ENCODE data around the gene PRR33. TPM values are rescaled to one million over a fixed set of nuclear protein-coding genes. Genes with fewer than 3 reads are reported as not detected.

Gene PRR33
- total RNA-seq, 1 experiment from 2014 or later: not detected

- H3K4me2 ChIP-seq (ENCODE audit: low read length): no peak overlapping the region
- no peak overlapping the region for H3K9ac ChIP-seq (ENCODE audit: low read length)
- no peak for DNase-seq (ENCODE audit: low read depth, low spot score)
- CTCF ChIA-PET: interaction anchor here (1.6 to 2.1 kb wide), 2 partner anchors 40 to 46 kb away, joined by 9 to 12 read pairs; no protein-coding TSS in a partner anchor
- intact Hi-C loops (cut with micrococcal nuclease): no loop called here
- BruUV-seq (replicated peaks): no TSS peak
- H3K79me2 ChIP-seq (ENCODE audit: insufficient read depth, low read length): no peaks in the 10 kb centered on the region
- H3K9me2 ChIP-seq (ENCODE audit: insufficient read depth): no peaks in the 10 kb centered on the region
- H4K20me1 ChIP-seq (ENCODE audit: insufficient read depth): no peaks in the 10 kb centered on the region
- POLR2A ChIA-PET: interaction anchor here (0.8 kb wide), 1 partner anchor 881 kb away, joined by 3 read pairs; no protein-coding TSS in a partner anchor
- no peaks in the 10 kb centered on the region for H3K36me3 ChIP-seq (ENCODE audit: control insufficient read depth in 1 of 2, insufficient read depth in 2 of 2, low read length in 2 of 2)
- H3K27me3 ChIP-seq (ENCODE audit: insufficient read depth, low read length): no peaks in the 10 kb centered on the region
- RAD21 ChIA-PET (ENCODE audit: low non-redundant PET in 1 of 2, low total read pairs in 2 of 2, uncharacterized antibody in 2 of 2, unreplicated experiment in 2 of 2): no interaction called here
- no peak overlapping the region for H2AFZ ChIP-seq (ENCODE audit: low read depth, low read length, poor library complexity, severe bottlenecking)
- no peak overlapping the region for H3K27ac ChIP-seq (ENCODE audit: low read depth, low read length)
- TF ChIP-seq YY1 (IDR thresholded peaks at IDR 0.05; ENCODE audit: extremely low read depth, insufficient replicate concordance, low read depth, low read length) (no peak), ZBTB33 (IDR thresholded peaks at IDR 0.05; ENCODE audit: extremely low read depth, insufficient replicate concordance, low read length) (no peak), TCF7L2 (IDR thresholded peaks at IDR 0.05; ENCODE audit: borderline replicate concordance, extremely low read depth, insufficient read depth, insufficient read length) (no peak), EZH2 (IDR thresholded peaks at IDR 0.05) (no peak), SRF (IDR thresholded peaks at IDR 0.05; ENCODE audit: low read depth) (no peak), ZFX (IDR thresholded peaks at IDR 0.05) (no peak), CTCF (IDR thresholded peaks at IDR 0.05 in 2 of 3, conservative IDR thresholded peaks at IDR 0.05 in 1 of 3; ENCODE audit: borderline replicate concordance in 1 of 3, insufficient read depth in 1 of 3, low read depth in 2 of 3, low read length in 2 of 3) (no peak), POLR2A (IDR thresholded peaks at IDR 0.05; ENCODE audit: borderline replicate concordance, extremely low read depth, insufficient read depth, insufficient read length) (no peak), RAD21 (IDR thresholded peaks at IDR 0.05; ENCODE audit: low read depth) (no peak), ATF3 (IDR thresholded peaks at IDR 0.05) (no peak), CBX3 (IDR thresholded peaks at IDR 0.05; ENCODE audit: low read depth) (no peak), ELF1 (IDR thresholded peaks at IDR 0.05; ENCODE audit: borderline replicate concordance, low read depth) (no peak), EGR1 (IDR thresholded peaks at IDR 0.05; ENCODE audit: low read depth) (no peak), ZNF274 (IDR thresholded peaks at IDR 0.05; ENCODE audit: low read depth, low read length) (no peak), MAX (IDR thresholded peaks at IDR 0.05) (no peak)
- H3K9me3 ChIP-seq (ENCODE audit: control insufficient read depth in 1 of 2, insufficient read depth in 1 of 2, low read depth in 1 of 2, low read length in 2 of 2): no peaks in the 10 kb centered on the region
- no peak for ATAC-seq
- H3K4me1 ChIP-seq (ENCODE audit: control insufficient read depth in 1 of 2, insufficient read depth in 2 of 2, low read length in 2 of 2): no peaks in the 10 kb centered on the region
- H3K4me3 ChIP-seq (replicated peaks in 1 of 2; ENCODE audit: low read depth in 1 of 2, low read length in 2 of 2): no peak overlapping the region
These were observed 30.9 kb upstream of the PRR33 start for GRCh38 chr11:1922481-1923081.
